Measurements from ENCODE around the gene BIRC5.

Gene BIRC5

GRCh38 chr17:78226055-78226758 lies 12.2 kb downstream of the BIRC5 start:
- no peaks in the 10 kb centered on the region for H3K79me2 ChIP-seq (ENCODE audit: control insufficient read depth, low read length)
- peaks cover 34% of the 10 kb centered on the region for H3F3A ChIP-seq (ENCODE audit: control insufficient read depth, insufficient read depth)
- TF ChIP-seq CTCF (IDR thresholded peaks at IDR 0.05; ENCODE audit: low read depth, low read length, poor library complexity, severe bottlenecking) = no peak
- no peak for TF ChIP-seq EZH2phosphoT487 (IDR thresholded peaks at IDR 0.05; ENCODE audit: borderline replicate concordance, low read length)
- H4K20me1 ChIP-seq (ENCODE audit: control insufficient read depth, insufficient read depth, low read depth, low read length) = no peaks in the 10 kb centered on the region
- peaks cover 38% of the 10 kb centered on the region for H3K36me3 ChIP-seq (ENCODE audit: control insufficient read depth, low read length)
- H3K4me2 ChIP-seq (ENCODE audit: low read length) = no peak overlapping the region
- no peak overlapping the region for H3K4me3 ChIP-seq (ENCODE audit: low read length)
- H3K9me3 ChIP-seq (ENCODE audit: control insufficient read depth, insufficient read depth, low read length) = no peaks in the 10 kb centered on the region
- no peak overlapping the region for H3K27ac ChIP-seq (ENCODE audit: low read depth, low read length)
- H3K4me1 ChIP-seq (ENCODE audit: control insufficient read depth, low read length) = peaks cover 37% of the 10 kb centered on the region
- no peaks in the 10 kb centered on the region for H3K9me2 ChIP-seq (replicated peaks; ENCODE audit: control insufficient read depth, low read length)
- H3K27me3 ChIP-seq (ENCODE audit: control insufficient read depth, low read length) = peaks cover 16% of the 10 kb centered on the region

- peaks cover 42% of the 10 kb centered on the region for H3K4me1 ChIP-seq (ENCODE audit: control insufficient read depth, low read length)
- no peaks in the 10 kb centered on the region for H4K20me1 ChIP-seq (ENCODE audit: control insufficient read depth, insufficient read depth, low read depth, low read length)
- H3K4me2 ChIP-seq (ENCODE audit: low read length) = no peak overlapping the region
- H3K27me3 ChIP-seq (ENCODE audit: control insufficient read depth, low read length) = peaks cover 21% of the 10 kb centered on the region
- H3F3A ChIP-seq (ENCODE audit: control insufficient read depth, insufficient read depth) = peaks cover 30% of the 10 kb centered on the region
- H3K36me3 ChIP-seq (ENCODE audit: control insufficient read depth, low read length) = peaks cover 31% of the 10 kb centered on the region
- no peak overlapping the region for H3K27ac ChIP-seq (ENCODE audit: low read depth, low read length)
- no peaks in the 10 kb centered on the region for H3K9me2 ChIP-seq (replicated peaks; ENCODE audit: control insufficient read depth, low read length)
- TF ChIP-seq EZH2phosphoT487 (IDR thresholded peaks at IDR 0.05; ENCODE audit: borderline replicate concordance, low read length) (no peak), CTCF (IDR thresholded peaks at IDR 0.05; ENCODE audit: low read depth, low read length, poor library complexity, severe bottlenecking) (no peak)
- H3K4me3 ChIP-seq (ENCODE audit: low read length) = no peak overlapping the region
- H3K79me2 ChIP-seq (ENCODE audit: control insufficient read depth, low read length) = no peaks in the 10 kb centered on the region
- no peaks in the 10 kb centered on the region for H3K9me3 ChIP-seq (ENCODE audit: control insufficient read depth, insufficient read depth, low read length)
Measured at GRCh38 chr17:78226759-78227454, 12.9 kb downstream of the BIRC5 start.

- Histone ChIP-seq H3K9me3 (ENCODE audit: control insufficient read depth, insufficient read depth, low read length) (no peaks in the 10 kb centered on the region), H3K4me1 (ENCODE audit: control insufficient read depth, low read length) (peaks cover 48% of the 10 kb centered on the region), H3K4me3 (ENCODE audit: low read length) (no peak overlapping the region), H3K27ac (ENCODE audit: low read depth, low read length) (no peak overlapping the region), H3K36me3 (ENCODE audit: control insufficient read depth, low read length) (peaks cover 28% of the 10 kb centered on the region), H3K27me3 (ENCODE audit: control insufficient read depth, low read length) (peaks cover 26% of the 10 kb centered on the region), H3F3A (ENCODE audit: control insufficient read depth, insufficient read depth) (peaks cover 30% of the 10 kb centered on the region), H4K20me1 (ENCODE audit: control insufficient read depth, insufficient read depth, low read depth, low read length) (no peaks in the 10 kb centered on the region), H3K79me2 (ENCODE audit: control insufficient read depth, low read length) (no peaks in the 10 kb centered on the region), H3K4me2 (ENCODE audit: low read length) (no peak overlapping the region), H3K9me2 (replicated peaks; ENCODE audit: control insufficient read depth, low read length) (no peaks in the 10 kb centered on the region)
- TF ChIP-seq CTCF (IDR thresholded peaks at IDR 0.05; ENCODE audit: low read depth, low read length, poor library complexity, severe bottlenecking) (no peak), EZH2phosphoT487 (IDR thresholded peaks at IDR 0.05; ENCODE audit: borderline replicate concordance, low read length) (no peak)
Measured at GRCh38 chr17:78227455-78227916, 13.4 kb downstream of the BIRC5 start.
